ENCODE data around the gene ZCCHC7. TPM values are rescaled to one million over a fixed set of nuclear protein-coding genes. Genes with fewer than 3 reads are reported as not detected.

Gene ZCCHC7
- total RNA-seq, 1 donor from 2014 or later = 27.8 TPM

- no peak for DNase-seq (ENCODE audit: low spot score in 2 of 2, unreplicated experiment in 2 of 2)
- H3K4me1 Mint-ChIP-seq = peaks cover 2% of the 10 kb centered on the region
- H3K9me3 Mint-ChIP-seq = no peaks in the 10 kb centered on the region
- no peak for TF ChIP-seq CTCF (IDR thresholded peaks at IDR 0.05; ENCODE audit: unreplicated experiment)
- H3K4me3 Mint-ChIP-seq = no peak overlapping the region
- H3K36me3 Mint-ChIP-seq = no peaks in the 10 kb centered on the region
- no peak overlapping the region for H3K27ac Mint-ChIP-seq
- H3K27me3 Mint-ChIP-seq (ENCODE audit: low read depth) = no peaks in the 10 kb centered on the region
Measured at GRCh38 chr9:37221489-37222106, 101.2 kb downstream of the ZCCHC7 start.

GRCh38 chr9:37229455-37229854 is 109.1 kb downstream of the ZCCHC7 start:
- H3K36me3 Mint-ChIP-seq = peaks cover 6% of the 10 kb centered on the region
- peaks cover 8% of the 10 kb centered on the region for H3K4me1 Mint-ChIP-seq
- no peak overlapping the region for H3K27ac Mint-ChIP-seq
- DNase-seq (ENCODE audit: low spot score in 2 of 2, unreplicated experiment in 2 of 2) = no peak
- no peaks in the 10 kb centered on the region for H3K27me3 Mint-ChIP-seq (ENCODE audit: low read depth)
- H3K9me3 Mint-ChIP-seq = no peaks in the 10 kb centered on the region
- H3K4me3 Mint-ChIP-seq = no peak overlapping the region
- no peak for TF ChIP-seq CTCF (IDR thresholded peaks at IDR 0.05; ENCODE audit: unreplicated experiment)

- Mint-ChIP-seq H3K27me3 (ENCODE audit: low read depth) (no peaks in the 10 kb centered on the region), H3K4me1 (peaks cover 8% of the 10 kb centered on the region), H3K9me3 (no peaks in the 10 kb centered on the region), H3K36me3 (peaks cover 6% of the 10 kb centered on the region), H3K27ac (no peak overlapping the region), H3K4me3 (no peak overlapping the region)
- DNase-seq (ENCODE audit: low spot score in 2 of 2, unreplicated experiment in 2 of 2) = no peak
- TF ChIP-seq CTCF (IDR thresholded peaks at IDR 0.05; ENCODE audit: unreplicated experiment) = no peak
Measured at GRCh38 chr9:37229882-37230482, 109.6 kb downstream of the ZCCHC7 start.

- Mint-ChIP-seq H3K27me3 (ENCODE audit: low read depth) (no peaks in the 10 kb centered on the region), H3K27ac (no peak overlapping the region)
- DNase-seq (ENCODE audit: low spot score in 2 of 2, unreplicated experiment in 2 of 2) = no peak
Measured at GRCh38 chr9:37236822-37237221, 116.4 kb downstream of the ZCCHC7 start.

GRCh38 chr9:37238122-37238521 is 117.7 kb downstream of the ZCCHC7 start:
- DNase-seq (ENCODE audit: low spot score in 2 of 2, unreplicated experiment in 2 of 2) = no peak
- H3K4me1 Mint-ChIP-seq = no peaks in the 10 kb centered on the region
- H3K27ac Mint-ChIP-seq = no peak overlapping the region
- no peaks in the 10 kb centered on the region for H3K9me3 Mint-ChIP-seq
- no peak overlapping the region for H3K4me3 Mint-ChIP-seq
- H3K27me3 Mint-ChIP-seq (ENCODE audit: low read depth) = no peaks in the 10 kb centered on the region
- TF ChIP-seq CTCF (IDR thresholded peaks at IDR 0.05; ENCODE audit: unreplicated experiment) = no peak
- peaks cover 14% of the 10 kb centered on the region for H3K36me3 Mint-ChIP-seq

More at GRCh38 chr9:37236822-37237221, 116.4 kb downstream of the ZCCHC7 start:
- Mint-ChIP-seq H3K4me1 (peaks cover 7% of the 10 kb centered on the region), H3K36me3 (peaks cover 14% of the 10 kb centered on the region), H3K4me3 (no peak overlapping the region), H3K9me3 (no peaks in the 10 kb centered on the region)
- TF ChIP-seq CTCF (IDR thresholded peaks at IDR 0.05; ENCODE audit: unreplicated experiment) = no peak

Data from mesothelial cell of epicardium (in vitro differentiated cells).